SK-N-MC (cell line): ENCODE measurements around the gene CAMTA1.

Experiments
- EZH2 ChIP-seq: fragments of 200-600 bp; sonication (generic); IDR thresholded peaks from one replicate; pipeline ENCODE4 v1.6.1; 2017; ENCODE audit warnings: antibody characterized with exemption
- POLR2AphosphoS5 ChIP-seq: IDR thresholded peaks from 2 replicates; pipeline ENCODE4 v1.6.1; 2012; ENCODE audit warnings: mild to moderate bottlenecking, low read depth, low read length, borderline replicate concordance

GRCh38 chr1:6956488-6957159, 171.4 kb downstream of the CAMTA1 start:
- TF ChIP-seq EZH2 (no peak), POLR2AphosphoS5 (no peak)
